Astrocyte (in vitro differentiated cells and primary cell): ENCODE measurements around the gene TFB1M.

Source experiments
- EZH2 ChIP-seq: IDR thresholded peaks from 2 replicates; pipeline ENCODE4 v1.6.1; 2012; ENCODE audit warnings: mild to moderate bottlenecking, low read length, inconsistent platforms; ENCODE audit not compliant: insufficient read depth
- TF ChIP-seq, protein P1 (sequence below): IDR thresholded peaks from 2 replicates; pipeline ENCODE4 v1.5.1; 2011; ENCODE audit warnings: low read depth, mild to moderate bottlenecking, inconsistent platforms, low read length, moderate library complexity; ENCODE audit not compliant: insufficient read depth

DNA sequence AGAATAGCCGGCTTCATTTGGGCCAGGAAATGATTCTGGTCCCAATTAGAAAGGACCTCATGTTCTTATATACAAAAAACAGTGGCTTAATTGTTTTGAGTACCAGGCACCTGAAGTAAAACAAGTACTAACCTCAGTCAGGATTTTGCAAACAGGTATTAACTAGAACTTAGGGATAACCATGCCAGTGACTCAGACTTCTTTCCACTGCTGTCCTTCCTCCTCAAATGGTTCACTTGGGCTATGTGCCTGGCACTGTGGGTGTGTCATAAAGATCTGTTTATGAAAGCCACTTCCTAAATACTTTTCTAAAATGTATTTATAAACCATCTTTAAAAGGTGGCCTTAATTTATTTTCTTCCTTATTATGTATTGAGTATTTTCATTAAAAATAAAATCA, 39.8 kb downstream of the TFB1M start:
- no peak for TF ChIP-seq EZH2
- TF ChIP-seq, protein P1, sequence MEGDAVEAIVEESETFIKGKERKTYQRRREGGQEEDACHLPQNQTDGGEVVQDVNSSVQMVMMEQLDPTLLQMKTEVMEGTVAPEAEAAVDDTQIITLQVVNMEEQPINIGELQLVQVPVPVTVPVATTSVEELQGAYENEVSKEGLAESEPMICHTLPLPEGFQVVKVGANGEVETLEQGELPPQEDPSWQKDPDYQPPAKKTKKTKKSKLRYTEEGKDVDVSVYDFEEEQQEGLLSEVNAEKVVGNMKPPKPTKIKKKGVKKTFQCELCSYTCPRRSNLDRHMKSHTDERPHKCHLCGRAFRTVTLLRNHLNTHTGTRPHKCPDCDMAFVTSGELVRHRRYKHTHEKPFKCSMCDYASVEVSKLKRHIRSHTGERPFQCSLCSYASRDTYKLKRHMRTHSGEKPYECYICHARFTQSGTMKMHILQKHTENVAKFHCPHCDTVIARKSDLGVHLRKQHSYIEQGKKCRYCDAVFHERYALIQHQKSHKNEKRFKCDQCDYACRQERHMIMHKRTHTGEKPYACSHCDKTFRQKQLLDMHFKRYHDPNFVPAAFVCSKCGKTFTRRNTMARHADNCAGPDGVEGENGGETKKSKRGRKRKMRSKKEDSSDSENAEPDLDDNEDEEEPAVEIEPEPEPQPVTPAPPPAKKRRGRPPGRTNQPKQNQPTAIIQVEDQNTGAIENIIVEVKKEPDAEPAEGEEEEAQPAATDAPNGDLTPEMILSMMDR = no peak
